A673 (cell line): Measurements from ENCODE around the gene CAMSAP2.

Source experiments
- EZH2 ChIP-seq: fragments of 200-600 bp; sonication (generic); IDR thresholded peaks from 2 replicates; pipeline ENCODE4 v1.6.1; 2017; ENCODE audit warnings: borderline replicate concordance, low read depth, mild to moderate bottlenecking, mixed read lengths, antibody characterized with exemption, low read length; ENCODE audit not compliant: poor library complexity, severe bottlenecking
- TF ChIP-seq, protein P1 (sequence below): fragments of 300-800, 200-600 bp; sonication (generic); conservative IDR thresholded peaks from 2 replicates; pipeline ENCODE4 v1.5.1; 2017; ENCODE audit warnings: low read depth, mild to moderate bottlenecking, antibody characterized with exemption, low read length, moderate library complexity, mixed read lengths

DNA sequence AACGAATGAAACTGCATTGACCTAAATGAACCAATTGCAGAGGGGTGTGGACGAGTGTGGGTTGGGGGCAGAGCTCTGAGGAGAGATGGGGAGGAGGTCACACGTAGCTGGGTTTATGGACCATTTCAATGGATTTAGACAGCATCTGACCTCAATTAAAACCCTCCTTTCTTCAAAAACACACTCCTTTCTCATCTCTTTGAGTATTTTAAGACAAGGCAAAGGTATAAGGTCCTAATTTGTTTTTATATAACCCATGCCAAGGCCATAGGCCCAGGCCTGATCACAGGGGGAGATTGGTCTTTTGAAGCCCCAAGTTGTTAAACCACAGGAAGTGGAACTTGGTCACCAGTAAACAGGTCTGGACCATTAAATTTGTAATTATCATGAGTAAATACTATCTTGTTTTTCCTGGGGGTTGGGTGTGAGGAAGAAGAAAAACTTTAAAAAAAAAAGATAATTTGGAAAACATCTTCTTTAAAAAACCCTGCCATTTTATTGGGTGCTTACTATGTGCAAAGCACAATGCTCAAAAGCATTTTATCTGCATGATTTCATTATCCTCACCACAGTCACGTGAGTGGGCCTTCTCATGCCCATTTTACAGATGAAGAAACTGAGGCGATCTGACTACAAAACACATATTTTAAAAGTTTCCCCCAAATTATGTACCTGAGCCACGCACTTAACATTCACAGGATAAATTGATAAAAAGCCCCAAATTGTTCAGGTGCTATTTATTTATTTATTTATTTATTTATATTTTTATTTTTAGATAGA lies 147.1 kb downstream of the CAMSAP2 start:
- TF ChIP-seq EZH2, result no peak
- TF ChIP-seq, protein P1, sequence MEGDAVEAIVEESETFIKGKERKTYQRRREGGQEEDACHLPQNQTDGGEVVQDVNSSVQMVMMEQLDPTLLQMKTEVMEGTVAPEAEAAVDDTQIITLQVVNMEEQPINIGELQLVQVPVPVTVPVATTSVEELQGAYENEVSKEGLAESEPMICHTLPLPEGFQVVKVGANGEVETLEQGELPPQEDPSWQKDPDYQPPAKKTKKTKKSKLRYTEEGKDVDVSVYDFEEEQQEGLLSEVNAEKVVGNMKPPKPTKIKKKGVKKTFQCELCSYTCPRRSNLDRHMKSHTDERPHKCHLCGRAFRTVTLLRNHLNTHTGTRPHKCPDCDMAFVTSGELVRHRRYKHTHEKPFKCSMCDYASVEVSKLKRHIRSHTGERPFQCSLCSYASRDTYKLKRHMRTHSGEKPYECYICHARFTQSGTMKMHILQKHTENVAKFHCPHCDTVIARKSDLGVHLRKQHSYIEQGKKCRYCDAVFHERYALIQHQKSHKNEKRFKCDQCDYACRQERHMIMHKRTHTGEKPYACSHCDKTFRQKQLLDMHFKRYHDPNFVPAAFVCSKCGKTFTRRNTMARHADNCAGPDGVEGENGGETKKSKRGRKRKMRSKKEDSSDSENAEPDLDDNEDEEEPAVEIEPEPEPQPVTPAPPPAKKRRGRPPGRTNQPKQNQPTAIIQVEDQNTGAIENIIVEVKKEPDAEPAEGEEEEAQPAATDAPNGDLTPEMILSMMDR, result no peak
